ENCODE data around the gene AGPAT3.

AGPAT3 gene

DNA sequence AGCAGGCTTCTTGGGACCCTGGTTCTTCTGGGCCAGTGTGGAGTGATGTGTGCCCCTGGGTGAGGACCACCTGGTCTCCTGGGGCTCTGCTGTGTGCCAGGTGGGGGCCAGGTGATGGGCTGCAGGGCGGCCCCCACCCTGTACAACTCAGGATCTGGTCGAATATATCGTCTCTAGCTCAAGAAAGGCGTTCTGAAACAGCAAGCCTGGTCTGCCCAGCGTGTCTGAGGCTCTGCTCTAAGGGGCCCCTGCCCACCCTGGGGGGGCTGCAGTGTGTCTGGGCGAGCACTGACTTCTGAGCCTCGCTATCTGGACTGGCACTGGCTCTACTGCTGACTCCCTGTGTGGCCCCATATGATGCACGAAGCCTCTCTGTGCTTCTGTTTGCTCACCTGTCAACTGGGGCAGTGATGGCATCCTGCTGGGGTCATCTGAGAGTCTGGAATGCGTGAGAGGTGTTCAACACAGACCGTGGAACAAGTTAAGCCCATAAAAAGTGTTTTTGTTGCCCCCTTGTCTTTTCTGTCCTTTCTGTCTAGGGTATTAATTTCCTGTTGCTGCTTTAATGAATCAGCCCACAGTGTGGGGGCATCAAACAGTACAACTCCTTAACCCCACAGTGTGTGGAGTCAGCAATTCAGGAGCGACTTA is 91.1 kb downstream of the AGPAT3 start:
- DNase-seq (ENCODE audit: low read depth, low spot score): no peak

DNA sequence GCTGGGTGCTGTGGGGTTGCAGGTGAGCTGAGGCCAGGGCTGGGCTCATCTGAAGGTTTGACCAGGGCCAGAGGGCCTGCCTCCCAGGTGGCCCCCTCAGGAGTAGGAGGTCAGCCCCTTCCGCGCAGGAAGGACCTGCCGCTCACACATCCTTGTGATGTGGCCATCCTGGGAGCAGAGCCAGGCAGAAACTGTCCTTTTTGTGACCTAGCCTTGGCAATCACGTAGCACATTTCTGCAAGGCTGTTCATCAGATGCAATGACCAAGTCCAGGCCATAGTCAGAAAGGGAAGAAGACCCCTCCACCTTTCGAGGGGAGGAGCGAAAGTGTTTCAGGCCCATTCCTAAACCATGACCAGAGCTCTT is 91.6 kb downstream of the AGPAT3 start:
- DNase-seq (ENCODE audit: low read depth, low spot score): no peak

DNA sequence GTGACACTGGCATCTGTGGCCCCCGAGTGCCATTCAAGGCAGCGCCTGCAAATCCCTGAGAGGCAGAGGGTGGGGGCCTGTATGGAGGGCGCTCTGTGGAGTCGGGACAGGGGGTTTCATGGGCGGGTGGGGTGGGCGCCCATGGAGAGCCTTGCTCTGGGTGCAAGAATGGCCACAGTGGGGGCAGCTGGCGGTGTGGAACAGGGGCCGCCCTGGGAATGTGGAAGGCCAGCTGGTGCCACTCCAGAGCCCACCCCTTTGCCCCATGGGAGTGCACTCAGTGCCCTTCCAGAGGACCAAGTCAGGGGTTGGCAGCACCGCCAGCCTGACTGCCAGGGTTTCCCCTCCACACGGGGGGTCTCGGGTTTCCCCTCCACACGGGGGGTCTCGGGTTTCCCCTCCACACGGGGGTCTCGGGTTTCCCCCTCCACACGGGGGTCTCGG is 92.1 kb downstream of the AGPAT3 start:
- DNase-seq (ENCODE audit: low read depth, low spot score): no peak

DNA sequence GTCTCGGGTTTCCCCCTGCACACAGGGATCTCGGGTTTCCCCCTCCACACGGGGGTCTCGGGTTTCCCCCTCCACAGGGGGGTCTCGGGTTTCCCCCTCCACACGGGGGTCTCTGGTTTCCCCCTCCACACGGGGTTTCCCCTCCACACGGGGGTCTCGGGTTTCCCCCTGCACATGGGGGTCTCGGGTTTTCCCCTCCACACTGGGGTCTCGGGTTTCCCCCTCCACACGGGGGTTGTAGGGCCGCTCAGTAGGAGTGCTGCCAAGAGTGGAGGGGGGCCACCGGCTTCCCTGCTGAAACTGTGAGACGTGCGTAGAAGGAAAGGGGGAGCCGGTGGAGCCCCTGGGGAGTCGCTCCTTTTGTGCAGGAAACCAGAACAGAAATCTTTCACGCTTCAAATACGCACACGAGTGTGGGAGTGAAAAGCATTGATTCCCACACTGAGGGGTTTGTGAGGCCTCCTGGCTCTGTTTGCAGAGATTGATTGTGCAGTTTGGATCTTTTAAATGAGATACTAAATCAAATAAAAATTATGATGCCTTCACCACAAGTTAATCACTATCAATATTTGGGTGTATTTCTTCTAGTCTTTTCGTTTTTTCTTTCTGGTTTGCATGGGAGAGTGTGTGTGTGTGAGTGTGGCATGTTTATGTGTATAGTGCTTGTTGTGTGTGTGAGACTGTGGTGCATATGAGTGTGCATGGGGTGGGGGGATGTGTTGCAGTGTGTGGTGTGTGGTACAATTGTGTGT is 92.8 kb downstream of the AGPAT3 start:
- DNase-seq (ENCODE audit: low read depth, low spot score): no peak

DNA sequence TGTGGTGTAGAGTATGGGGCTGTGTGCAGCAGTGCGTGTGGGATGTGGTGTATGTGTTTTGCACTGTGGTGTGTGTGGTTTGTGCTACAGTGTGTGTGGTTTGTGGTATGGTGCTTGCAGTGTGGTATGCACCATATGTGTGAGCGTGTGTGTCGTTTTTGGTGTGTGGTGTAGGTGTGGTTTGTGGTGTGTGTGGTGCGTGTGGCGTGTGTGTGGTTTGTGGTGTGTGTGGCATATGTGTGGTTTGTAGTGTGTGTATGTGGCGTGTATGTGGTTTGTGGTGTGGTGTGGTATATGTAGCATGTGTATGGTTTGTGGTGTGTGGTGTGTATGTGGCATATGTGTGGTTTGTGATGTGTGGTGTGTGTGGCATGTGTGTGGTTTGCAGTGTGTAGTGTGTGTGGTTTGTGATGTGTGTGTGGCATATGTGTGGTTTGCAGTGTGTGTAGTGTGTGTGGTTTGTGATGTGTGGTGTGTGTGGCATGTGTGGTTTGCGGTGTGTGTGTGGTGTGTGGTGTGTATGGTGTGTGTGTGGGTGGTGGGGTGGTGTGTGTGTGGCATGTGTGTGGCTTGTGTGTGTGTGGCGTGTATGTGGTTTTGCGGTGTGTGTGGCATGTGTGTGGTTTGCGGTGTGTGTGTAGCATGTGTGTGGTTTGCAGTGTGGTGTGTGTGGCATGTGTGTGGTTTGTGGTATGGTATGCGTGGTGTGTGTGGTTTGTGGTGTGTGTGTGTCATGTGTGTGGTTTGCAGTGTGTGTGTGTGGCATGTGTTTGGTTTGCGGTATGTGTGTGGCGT is 93.5 kb downstream of the AGPAT3 start:
- no peak for DNase-seq (ENCODE audit: low read depth, low spot score)

DNA sequence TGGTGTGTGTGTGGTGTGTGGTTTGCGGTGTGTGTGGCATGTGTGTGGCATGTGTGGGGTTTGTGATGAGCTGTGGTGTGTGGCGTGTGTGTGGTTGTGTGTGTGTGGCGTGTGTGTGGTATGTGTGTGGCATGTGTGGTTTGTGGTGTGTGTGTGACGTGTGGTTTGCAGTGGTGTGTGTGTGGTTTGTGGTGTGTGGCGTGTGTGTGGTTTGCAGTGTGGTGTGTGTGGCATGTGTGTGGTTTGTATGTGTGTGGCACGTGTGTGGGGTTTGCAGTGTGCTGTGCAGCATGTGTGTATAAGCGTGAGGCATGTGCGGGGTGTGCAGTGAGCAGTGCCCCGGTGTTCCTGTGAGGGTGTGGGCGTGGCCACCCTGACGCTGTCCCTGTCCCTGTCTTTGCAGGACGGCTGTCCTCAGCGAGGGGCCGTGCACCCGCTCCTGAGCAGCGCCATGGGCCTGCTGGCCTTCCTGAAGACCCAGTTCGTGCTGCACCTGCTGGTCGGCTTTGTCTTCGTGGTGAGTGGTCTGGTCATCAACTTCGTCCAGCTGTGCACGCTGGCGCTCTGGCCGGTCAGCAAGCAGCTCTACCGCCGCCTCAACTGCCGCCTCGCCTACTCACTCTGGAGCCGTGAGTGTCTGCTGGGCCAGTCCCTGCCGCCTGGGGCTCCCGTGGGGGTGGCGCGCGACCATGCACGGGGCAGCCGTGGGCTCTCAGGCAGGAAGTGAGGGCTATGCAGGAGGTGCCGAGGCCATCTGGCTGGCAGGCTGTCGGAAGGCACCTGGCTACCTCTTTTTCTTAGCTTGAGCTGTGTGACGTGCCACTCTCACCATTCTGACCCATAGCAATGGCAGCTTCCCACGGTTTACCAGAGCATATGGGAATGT is 94.5 kb downstream of the AGPAT3 start:
- no peak for DNase-seq (ENCODE audit: low read depth, low spot score)

DNA sequence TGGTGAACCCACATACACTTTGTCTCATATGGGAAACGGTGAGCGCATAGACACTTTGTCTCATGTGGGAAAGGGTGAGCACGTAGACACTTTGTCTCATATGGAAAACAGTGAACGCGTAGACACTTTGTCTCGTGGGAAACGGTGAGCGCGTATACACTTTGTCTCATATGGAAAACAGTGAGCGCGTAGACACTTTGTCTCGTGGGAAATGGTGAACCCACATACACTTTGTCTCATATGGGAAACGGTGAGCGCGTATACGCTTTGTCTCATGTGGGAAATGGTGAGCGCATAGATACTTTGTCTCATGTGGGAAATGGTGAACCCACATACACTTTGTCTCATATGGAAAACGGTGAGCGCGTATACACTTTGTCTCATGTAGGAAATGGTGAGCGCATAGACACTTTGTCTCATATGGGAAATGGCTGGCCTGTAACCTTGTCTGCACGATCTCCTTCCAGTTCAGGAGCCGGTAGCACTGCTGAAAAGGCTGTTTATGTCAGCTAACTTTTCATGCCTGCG is 96.4 kb downstream of the AGPAT3 start:
- no peak for DNase-seq (ENCODE audit: low read depth, low spot score)

DNA sequence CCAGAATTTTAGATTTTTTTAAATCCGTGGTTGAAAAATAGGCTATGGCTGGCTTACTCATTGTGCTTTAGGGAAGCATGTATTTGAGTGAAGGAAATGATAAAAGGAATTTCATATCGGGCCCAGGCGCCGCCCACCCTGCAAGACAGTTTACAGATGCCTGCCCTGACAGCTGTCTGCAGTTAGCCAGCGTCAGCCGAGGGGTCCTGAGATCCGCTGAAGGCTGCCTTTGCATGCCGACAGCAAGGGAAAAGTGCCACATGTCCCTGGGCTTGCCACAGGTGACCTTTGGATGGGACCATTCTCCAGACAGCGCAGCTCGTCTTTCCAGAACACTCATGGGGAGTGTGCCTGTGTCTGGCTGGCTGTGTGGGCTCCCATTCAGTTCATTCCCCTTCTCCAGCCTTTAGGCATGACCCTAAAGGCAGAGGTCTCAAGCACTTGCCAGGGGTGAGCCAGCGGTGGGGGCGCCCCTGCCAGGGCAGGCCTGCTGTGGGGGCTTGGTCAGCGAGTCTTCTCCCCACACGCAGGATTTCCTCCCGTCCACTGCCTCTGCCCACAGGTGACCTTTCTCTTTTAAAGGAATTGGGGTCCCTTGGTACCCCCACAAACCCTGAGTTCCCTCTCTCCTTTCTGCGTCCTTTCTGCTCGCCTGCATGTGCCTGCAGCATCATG is 101.0 kb downstream of the AGPAT3 start:
- no peak for DNase-seq (ENCODE audit: low read depth, low spot score)

DNA sequence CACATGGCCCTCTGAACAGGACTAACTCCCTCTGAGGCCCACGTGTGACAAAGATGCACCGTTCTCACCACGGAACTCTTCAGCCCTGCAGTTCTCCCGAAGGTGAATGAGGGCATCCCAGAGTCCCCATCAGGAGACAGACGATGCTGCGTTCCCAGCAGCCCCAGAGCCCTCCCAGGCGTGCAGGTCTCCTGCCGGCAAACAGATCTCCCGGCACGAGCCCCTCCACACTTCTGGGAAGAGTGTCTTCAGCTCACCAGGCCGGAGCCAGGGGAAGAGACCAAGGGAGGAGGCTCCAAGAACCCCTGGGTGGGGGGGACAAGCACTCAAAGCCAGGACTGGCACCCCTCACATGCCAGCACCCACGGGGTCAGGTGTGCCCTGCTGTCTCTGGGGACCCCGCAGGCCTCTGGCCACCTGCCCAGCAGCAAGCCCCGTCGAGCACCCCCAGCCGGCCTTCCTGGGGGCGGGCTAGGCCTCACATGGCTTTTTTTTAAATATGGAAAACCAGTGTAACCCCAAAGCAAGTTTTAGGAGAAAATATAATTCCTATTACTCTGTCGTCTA is 102.0 kb downstream of the AGPAT3 start:
- DNase-seq (ENCODE audit: low read depth, low spot score): no peak

DNA sequence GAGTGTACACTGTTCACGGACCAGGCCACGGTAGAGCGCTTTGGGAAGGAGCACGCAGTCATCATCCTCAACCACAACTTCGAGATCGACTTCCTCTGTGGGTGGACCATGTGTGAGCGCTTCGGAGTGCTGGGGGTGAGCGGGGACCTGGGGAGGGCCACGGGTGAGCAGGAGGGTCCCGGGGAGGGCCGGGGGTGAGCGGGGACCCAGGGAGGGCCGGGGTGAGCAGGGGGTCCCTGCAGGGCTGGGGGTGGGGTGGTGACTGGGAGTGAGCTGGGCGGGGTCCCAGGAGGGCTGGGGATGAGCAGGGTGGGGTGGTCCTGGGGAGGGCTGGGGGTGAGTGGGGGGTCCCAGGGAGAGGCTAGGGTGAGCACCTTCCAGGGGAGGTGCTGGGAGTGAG is 103.0 kb downstream of the AGPAT3 start:
- DNase-seq (ENCODE audit: low read depth, low spot score): no peak

DNA sequence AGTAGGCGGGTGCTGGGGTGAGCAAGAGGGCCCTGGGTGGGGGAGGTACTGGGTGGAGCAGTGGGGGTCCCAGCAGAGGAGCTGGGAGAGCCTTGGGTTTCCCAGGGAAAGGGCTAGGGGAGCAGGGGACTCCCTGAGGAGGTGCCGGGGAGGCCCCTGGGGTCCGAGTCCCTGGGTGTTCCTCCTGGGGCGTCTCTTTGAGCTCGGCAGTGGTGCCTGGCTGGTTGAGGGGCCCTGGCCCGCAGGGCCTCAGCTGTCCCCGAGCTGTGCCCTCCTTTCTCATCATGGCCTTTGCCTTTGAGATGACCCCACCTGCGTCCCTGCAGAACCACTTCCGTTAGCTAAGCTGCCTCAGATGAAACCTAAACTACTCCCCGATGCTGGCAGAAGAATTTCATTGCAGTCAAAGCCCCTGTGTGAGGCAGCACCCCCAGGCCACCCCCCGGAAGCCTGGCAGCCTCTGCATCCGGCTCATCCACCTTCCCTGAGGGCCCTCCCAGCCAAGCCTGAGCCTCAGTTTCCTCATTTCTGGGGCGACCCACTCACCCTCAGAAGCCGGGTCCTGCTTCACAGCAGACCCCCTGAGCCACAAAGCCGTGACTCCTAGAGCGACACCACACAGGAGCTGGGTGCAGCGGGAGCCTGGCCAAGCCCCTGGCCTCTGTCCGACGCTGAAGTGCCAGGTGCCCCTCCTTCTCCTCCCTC is 103.5 kb downstream of the AGPAT3 start:
- DNase-seq (ENCODE audit: low read depth, low spot score): no peak

DNA sequence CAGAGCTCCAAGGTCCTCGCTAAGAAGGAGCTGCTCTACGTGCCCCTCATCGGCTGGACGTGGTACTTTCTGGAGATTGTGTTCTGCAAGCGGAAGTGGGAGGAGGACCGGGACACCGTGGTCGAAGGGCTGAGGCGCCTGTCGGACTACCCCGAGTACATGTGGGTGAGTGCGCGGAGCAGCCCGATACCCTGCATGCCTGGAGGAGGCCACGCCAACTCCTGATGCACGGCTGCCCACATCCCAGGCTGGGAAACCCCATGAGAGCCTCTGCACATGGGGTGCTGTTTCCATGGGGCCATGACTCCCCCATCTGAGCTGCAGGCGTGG is 104.1 kb downstream of the AGPAT3 start:
- no peak for DNase-seq (ENCODE audit: low read depth, low spot score)

DNA sequence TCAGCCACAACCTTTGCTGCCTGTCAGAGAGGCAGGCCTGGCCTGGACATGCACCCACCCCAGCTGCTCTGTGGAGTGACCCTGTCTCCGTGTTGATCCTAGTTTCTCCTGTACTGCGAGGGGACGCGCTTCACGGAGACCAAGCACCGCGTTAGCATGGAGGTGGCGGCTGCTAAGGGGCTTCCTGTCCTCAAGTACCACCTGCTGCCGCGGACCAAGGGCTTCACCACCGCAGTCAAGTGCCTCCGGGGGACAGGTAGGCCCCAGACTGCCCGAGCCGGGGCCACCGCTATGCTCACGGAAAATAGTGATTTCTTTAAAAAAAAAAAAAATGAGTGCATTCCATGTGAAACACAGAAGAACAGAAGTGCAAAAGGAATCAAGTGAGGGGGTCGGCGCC is 105.5 kb downstream of the AGPAT3 start:
- no peak for DNase-seq (ENCODE audit: low read depth, low spot score)

DNA sequence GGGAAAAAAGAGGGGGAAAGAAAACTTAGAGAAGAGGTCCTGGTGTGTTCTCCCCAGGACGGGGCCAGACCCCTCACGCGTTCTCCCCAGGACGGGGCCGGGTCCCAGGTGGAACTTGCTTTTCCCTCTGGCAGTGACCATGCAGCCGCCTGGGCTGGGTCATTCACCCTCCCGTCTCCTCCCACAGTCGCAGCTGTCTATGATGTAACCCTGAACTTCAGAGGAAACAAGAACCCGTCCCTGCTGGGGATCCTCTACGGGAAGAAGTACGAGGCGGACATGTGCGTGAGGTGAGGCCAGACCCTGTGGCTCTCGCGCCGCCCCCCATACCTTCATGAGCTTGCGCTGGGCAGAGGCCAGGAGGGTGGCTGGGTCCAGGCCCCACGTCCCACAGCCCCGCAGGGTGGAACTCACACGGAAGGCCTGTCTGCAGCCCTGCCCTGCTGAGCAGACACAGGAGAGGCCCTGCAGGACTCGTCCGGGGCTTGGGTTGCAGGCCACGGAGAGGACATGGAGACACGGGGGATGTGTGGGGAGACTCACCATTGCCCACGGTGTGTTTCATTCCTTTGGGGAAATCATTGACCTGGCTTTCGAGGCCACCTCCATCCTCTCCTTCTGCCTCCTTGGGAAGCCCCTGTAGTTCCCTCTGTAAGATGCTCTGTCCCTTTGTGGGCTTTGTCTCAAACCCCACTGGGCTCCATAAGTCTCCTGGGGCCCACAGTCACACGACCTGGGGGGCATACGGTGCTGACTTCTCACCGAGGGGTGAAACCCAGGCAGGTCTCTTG is 106.4 kb downstream of the AGPAT3 start:
- no peak for DNase-seq (ENCODE audit: low read depth, low spot score)

DNA sequence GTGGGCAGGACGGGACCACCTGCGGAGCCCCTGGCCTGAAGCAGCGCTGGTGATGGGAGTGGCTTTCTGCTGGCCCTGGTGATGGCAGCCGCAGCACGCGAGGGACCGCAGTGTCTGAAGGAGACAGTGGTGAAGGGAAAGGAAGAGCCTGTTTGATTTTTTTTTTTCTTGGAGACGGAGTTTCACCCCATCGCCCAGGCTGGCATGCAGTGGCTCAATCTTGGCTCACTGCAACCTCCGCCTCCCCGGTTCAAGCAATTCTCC is 106.9 kb downstream of the AGPAT3 start:
- DNase-seq (ENCODE audit: low read depth, low spot score): no peak

DNA sequence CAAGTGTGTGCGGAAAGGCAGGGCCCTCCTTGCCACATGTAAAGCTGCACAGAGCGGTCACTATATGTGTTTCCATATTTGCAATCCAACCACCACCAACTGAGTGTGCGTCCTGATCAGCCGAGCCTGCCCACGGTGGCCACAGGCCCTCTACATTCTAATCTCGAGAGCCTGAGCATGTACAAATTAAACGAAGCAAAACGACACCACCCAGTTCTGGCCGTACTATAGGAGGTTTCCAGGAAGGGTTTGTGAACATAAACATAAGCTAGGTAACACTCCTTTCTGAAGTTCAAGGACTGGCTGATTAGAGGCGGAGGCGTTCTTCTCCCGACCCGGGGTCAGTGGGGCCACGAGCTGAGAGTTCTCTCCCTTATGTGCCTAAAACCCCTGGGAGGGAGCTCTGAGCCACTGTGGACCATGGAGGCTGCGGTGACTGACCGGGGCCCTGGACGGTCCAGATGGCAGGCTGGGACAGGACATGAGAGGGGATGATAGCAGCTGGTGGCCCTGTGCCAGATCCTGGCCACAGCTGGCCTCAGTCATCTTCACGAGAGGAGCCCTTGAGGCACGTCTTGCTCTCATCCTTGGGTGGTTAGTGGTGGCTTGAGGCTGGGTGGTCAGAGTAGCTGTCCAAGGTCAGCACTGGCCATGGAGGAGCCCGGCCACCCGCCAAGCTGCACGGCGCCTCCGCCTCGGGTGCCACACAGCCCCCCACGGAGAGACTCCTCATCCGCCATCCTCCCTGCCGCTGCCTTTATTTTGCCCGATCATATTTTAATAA is 108.0 kb downstream of the AGPAT3 start:
- DNase-seq (ENCODE audit: low read depth, low spot score): no peak

DNA sequence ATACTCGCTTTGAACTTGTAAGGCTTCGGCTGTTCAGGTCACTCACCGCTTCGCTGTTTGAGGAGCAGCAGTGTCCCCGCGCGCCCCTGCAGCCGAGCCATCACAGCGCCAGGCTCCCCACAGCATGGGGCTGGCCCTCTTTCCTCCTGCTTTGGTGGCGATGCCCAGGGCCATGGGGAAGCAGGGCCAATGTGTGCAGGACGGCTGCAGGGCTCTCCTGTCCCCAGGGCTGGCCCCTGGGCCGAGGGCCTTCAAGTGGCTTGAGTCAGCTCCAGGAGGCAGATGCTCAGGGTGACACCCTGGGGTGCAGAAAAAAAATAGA is 108.6 kb downstream of the AGPAT3 start:
- no peak for DNase-seq (ENCODE audit: low read depth, low spot score)

DNA sequence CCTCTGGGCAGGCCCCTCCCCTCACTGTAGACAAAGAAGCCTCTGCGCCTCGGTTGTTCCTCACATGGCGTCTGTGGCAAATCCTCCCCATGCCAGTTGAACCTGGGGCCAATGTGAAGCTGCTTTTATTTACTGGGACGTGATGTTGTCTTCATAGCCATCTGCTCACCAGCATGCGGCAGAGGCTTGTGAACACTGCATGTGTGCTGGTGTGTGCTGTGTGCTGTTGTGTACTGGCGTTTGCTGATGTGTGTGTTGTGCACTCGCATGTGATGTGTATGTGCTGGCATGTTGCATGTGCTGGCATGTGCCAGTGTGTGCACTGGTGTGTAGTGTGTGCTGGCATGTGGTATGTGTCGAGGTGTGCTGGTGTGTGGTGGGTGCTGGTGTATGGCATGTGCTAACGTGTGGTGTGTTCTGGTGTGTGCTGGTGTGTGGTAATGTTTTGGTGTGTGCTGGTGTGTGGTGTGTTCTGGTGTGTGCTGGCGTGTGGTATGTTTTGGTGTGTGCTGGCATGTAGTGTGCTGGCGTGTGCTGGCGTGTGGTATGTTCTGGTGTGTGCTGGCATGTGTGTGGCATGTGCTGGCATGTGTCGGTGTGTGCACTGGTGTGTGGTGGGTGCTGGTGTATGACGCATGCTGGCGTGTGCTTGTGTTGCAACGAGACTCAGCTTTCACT is 109.9 kb downstream of the AGPAT3 start:
- no peak for DNase-seq (ENCODE audit: low read depth, low spot score)
